Esophagus squamous epithelium (tissue), 4 donors: ENCODE measurements around the gene MRPL24.

Experiments
- POLR2A ChIP-seq, 4 donors: fragments of 450-650 bp; IDR thresholded peaks; one replicate each; pipeline ENCODE4 v1.6.1; 2017; ENCODE audit warnings: antibody characterized with exemption in 4 of 4, mild to moderate bottlenecking in 4 of 4, moderate library complexity in 3 of 4
- TF ChIP-seq, protein P1 (sequence below), 6 experiments: fragments of 450-650 bp in 4 of 6; fragments of 200-600 bp in 2 of 6; sonication (generic) in 2 of 6; IDR thresholded peaks; one replicate each; pipeline ENCODE4 v1.5.1; 2016 to 2019; ENCODE audit warnings: antibody characterized with exemption in 6 of 6, mild to moderate bottlenecking in 4 of 6, moderate library complexity in 4 of 6

DNA sequence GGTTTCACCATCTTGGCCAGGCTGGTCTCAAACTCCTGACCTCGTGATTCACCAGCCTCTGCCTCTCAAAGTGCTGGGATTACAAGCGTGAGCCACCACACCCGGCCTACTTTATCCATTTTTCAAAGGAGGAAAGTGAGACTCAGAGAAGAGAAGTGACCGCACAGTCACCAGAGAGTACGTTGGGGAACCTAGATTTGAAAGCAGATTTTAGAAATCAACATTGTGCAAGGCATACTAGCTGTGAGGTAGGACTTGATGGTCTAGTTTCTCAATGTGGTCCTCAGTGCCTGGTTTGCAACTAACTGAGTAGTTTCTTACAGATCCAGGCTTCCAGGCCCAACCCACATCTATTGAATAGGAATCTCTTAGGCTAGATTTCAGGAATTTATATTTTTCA is 24.8 kb upstream of the MRPL24 start:
- TF ChIP-seq, protein P1, sequence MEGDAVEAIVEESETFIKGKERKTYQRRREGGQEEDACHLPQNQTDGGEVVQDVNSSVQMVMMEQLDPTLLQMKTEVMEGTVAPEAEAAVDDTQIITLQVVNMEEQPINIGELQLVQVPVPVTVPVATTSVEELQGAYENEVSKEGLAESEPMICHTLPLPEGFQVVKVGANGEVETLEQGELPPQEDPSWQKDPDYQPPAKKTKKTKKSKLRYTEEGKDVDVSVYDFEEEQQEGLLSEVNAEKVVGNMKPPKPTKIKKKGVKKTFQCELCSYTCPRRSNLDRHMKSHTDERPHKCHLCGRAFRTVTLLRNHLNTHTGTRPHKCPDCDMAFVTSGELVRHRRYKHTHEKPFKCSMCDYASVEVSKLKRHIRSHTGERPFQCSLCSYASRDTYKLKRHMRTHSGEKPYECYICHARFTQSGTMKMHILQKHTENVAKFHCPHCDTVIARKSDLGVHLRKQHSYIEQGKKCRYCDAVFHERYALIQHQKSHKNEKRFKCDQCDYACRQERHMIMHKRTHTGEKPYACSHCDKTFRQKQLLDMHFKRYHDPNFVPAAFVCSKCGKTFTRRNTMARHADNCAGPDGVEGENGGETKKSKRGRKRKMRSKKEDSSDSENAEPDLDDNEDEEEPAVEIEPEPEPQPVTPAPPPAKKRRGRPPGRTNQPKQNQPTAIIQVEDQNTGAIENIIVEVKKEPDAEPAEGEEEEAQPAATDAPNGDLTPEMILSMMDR (IDR thresholded peaks at IDR 0.05), result no peak
- TF ChIP-seq POLR2A (IDR thresholded peaks at IDR 0.05), result no peak
